Hematopoietic multipotent progenitor cell treated with erythropoietin and hydrocortisone succinate and interleukin-3 and kit ligand, for 4 days (in vitro differentiated cells): ENCODE results near the gene ARMC5.

Source experiments
- DNase-seq: peaks from one replicate; pipeline ENCODE4 v3.0.0-alpha.2; 2015

ARMC5 gene

GRCh38 chr16:31504159-31504558 is 44.9 kb downstream of the ARMC5 start:
- DNase-seq, result no peak

- peak; percentile 43 for DNase-seq
Observed at GRCh38 chr16:31505483-31505882, 46.2 kb downstream of the ARMC5 start.

DNA sequence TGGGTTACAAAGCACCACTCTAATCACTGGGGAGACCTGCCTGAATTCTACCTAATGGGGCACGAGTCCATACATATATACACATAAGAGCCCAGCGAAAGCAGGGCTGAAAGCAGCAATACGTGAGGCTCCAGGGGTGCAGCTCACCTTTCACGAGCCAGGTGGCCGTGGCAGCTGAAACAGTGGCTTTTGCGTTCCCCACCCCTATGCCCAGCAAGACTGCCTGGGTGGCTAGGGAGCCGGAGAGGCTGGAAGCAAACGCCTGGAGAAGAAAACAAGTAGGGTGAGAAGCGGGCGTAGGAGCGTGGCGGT is 48.3 kb downstream of the ARMC5 start:
- DNase-seq, result no peak

- peak; percentile 96 for DNase-seq
Observed at GRCh38 chr16:31507929-31508705, 48.8 kb downstream of the ARMC5 start, which contains the start of gene RUSF1. Gene RUSF1, minus strand, starts transcription at chr16:31508391. Its CDS starts 18 bp downstream, at chr16:31508373.

DNA sequence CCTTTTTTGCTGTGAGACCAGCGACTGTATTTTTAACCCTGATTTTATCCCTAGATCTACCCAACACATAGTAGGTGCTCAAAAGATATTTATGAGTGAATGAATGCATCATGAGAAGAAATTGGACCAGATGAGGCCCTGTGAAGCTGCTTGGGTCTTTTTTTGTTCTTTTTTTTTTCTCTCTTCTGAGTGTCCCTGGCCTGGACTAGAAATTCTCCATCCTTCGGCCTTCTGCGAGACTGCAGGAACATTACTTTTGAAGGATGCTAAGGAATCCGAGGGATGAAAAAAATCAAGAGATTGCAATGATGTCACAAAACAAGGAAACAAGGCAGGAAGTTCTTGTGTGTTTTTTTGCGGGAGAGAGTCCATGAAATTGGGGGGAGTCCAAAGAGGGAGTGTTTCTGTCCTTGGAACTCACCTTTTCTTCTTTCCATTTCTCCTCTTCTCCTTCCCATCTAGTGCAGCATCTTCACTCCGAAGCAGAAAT is 49.5 kb downstream of the ARMC5 start:
- DNase-seq, result peak; percentile 34

GRCh38 chr16:31513126-31513525 is 53.8 kb downstream of the ARMC5 start:
- no peak for DNase-seq

GRCh38 chr16:31513884-31514283 is 54.6 kb downstream of the ARMC5 start:
- DNase-seq, result no peak
